Fibroblast of mammary gland (primary cell): Measurements from ENCODE around the gene WWTR1.

Source experiments
- DNase-seq: peaks from one replicate; pipeline ENCODE4 v3.0.0-alpha.2; 2010; ENCODE audit warnings: low read depth
- H3K4me3 ChIP-seq: 2 replicates; pipeline ENCODE4 v1.5.1; 2011; ENCODE audit warnings: low read depth, mild to moderate bottlenecking, low read length, moderate library complexity; ENCODE audit not compliant: control insufficient read depth
- CTCF ChIP-seq: conservative IDR thresholded peaks from 2 replicates; pipeline ENCODE4 v1.5.1; 2011; ENCODE audit warnings: low read depth, low read length, inconsistent platforms; ENCODE audit not compliant: control insufficient read depth, insufficient read depth

Gene WWTR1

GRCh38 chr3:149701206-149701976, 43.6 kb upstream of the WWTR1 start:
- no peak overlapping the region for H3K4me3 ChIP-seq
- no peak for DNase-seq
- no peak for TF ChIP-seq CTCF

GRCh38 chr3:149688122-149688757, 30.4 kb upstream of the WWTR1 start:
- TF ChIP-seq CTCF: no peak
- no peak for DNase-seq

GRCh38 chr3:149686996-149687395, 29.2 kb upstream of the WWTR1 start:
- no peak for TF ChIP-seq CTCF

More at GRCh38 chr3:149688122-149688757, 30.4 kb upstream of the WWTR1 start:
- no peak overlapping the region for H3K4me3 ChIP-seq

GRCh38 chr3:149678351-149678950, 20.6 kb upstream of the WWTR1 start:
- no peak for DNase-seq
- TF ChIP-seq CTCF: no peak
- no peak overlapping the region for H3K4me3 ChIP-seq

More at GRCh38 chr3:149686996-149687395, 29.2 kb upstream of the WWTR1 start:
- no peak overlapping the region for H3K4me3 ChIP-seq
- DNase-seq: no peak

GRCh38 chr3:149673393-149673792, 15.6 kb upstream of the WWTR1 start:
- DNase-seq: peak; percentile 56
- H3K4me3 ChIP-seq: no peak overlapping the region
- TF ChIP-seq CTCF: no peak

GRCh38 chr3:149670742-149671492, 13.1 kb upstream of the WWTR1 start:
- TF ChIP-seq CTCF: no peak
- H3K4me3 ChIP-seq: no peak overlapping the region
- DNase-seq: no peak
